SK-N-MC (cell line): Measurements from ENCODE around the gene RIOK2.

ENCODE experiments used
- EZH2 ChIP-seq: fragments of 200-600 bp; sonication (generic); IDR thresholded peaks from one replicate; pipeline ENCODE4 v1.6.1; 2017; ENCODE audit warnings: antibody characterized with exemption
- FOXP2 ChIP-seq: optimal IDR thresholded peaks from 2 replicates; pipeline ENCODE3; 2011; ENCODE audit warnings: mild to moderate bottlenecking, moderate library complexity; ENCODE audit not compliant: insufficient read depth; ENCODE audit errors: extremely low read length, control extremely low read depth
- POLR2AphosphoS5 ChIP-seq: IDR thresholded peaks from 2 replicates; pipeline ENCODE4 v1.6.1; 2012; ENCODE audit warnings: mild to moderate bottlenecking, low read depth, low read length, borderline replicate concordance

GRCh38 chr5:97208714-97209113 is 25.7 kb upstream of the RIOK2 start:
- no peak for TF ChIP-seq POLR2AphosphoS5
- TF ChIP-seq FOXP2: no peak
- TF ChIP-seq EZH2: no peak
